AG04450 (cell line): ENCODE data around the gene CRYBA2. TPM values are rescaled to one million over a fixed set of nuclear protein-coding genes. Genes with fewer than 3 reads are reported as not detected.

Source experiments
- CTCF ChIA-PET: fragments of 300-600, 350-600 bp; formaldehyde crosslinking; extraction: SDS; loops from one replicate; lab custom pipeline; 2022; ENCODE audit warnings: antibody characterized with exemption, inconsistent platforms; lab: Charles Lee
- POLR2A ChIA-PET: fragments of 350-600 bp; formaldehyde crosslinking; extraction: SDS; loops from one replicate; lab custom pipeline; 2021; ENCODE audit warnings: antibody characterized with exemption, inconsistent platforms; lab: Yijun Ruan, JAX
- DNase-seq: peaks from one replicate; pipeline ENCODE4 v3.0.0-alpha.2; 2011; ENCODE audit warnings: low read depth, low spot score
- H3K27ac ChIP-seq: one replicate; pipeline ENCODE4 v1.5.1; 2012; ENCODE audit warnings: low read depth, low read length, control low read depth
- H3K27me3 ChIP-seq: one replicate; pipeline ENCODE4 v1.6.0; 2012; ENCODE audit warnings: low read length; ENCODE audit not compliant: control insufficient read depth, insufficient read depth
- H3K4me3 ChIP-seq: 2 replicates; pipeline ENCODE4 v1.5.1; 2011; ENCODE audit warnings: mild to moderate bottlenecking, low read depth, low read length, control low read depth
- H3K9me3 ChIP-seq: 2 replicates; pipeline ENCODE4 v1.5.1; 2012; ENCODE audit warnings: low read length; ENCODE audit not compliant: control insufficient read depth, insufficient read depth
- CTCF ChIP-seq: IDR thresholded peaks from 2 replicates; pipeline ENCODE4 v1.5.1; 2011; ENCODE audit warnings: low read depth, low read length, control low read depth, inconsistent platforms
- polyA plus RNA-seq: library from polyadenylated mRNA; depleted of rRNA; stranded (reverse); fragments of >200 nt; gene quantifications from 2 replicates; pipeline ENCODE4 v1.2.3, GENCODE V29; 2011

The CRYBA2 gene
- polyA plus RNA-seq, 1 experiment, result 0.19 TPM

DNA sequence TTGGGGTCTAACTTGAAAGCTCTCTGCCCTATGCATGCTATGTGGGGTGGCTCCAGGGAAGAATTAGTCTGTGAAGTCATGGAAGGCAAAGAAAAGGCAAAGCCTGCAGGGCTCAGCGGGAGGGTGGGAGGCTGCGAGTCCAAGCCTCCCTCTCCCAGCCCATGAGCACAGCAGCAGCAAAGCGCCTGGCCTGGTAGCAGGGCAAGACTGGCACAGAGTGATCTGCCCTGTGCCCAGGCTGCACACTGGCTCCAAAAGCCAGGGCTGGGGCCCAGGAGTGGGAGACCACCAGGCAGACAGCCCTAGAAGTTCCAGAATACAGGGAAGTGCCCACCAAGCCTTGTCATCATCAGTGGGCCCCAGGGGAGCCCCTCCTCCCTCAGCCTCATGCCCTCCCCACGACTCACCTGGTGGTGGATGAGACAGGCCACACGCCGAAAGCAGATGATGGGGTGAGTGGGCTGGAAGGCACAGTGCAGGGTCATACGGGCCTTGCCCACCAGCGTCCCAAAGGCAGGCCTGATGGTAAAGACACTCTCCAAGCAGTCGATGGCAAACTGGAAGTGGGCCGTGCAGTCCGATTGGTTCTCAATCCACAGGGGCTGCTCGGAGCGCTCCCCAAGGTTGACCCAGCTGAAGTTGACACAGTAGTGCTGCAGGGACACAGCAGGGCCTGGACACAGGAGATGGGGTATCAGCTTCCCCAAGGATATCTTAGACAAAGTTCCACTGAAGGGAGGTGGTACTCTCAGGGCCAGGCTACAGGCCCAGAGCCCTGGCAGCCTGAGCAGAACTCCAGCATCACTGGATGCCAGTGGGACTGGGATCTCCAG, 36.0 kb upstream of the CRYBA2 start:
- Histone ChIP-seq H3K27me3 (peaks cover 37% of the 10 kb centered on the region), H3K27ac (no peak overlapping the region), H3K9me3 (no peaks in the 10 kb centered on the region; the same call in 1 of the 2 replicates), H3K4me3 (no peak overlapping the region)
- DNase-seq, result no peak
- TF ChIP-seq CTCF, result no peak
- POLR2A ChIA-PET, result interaction anchor here (1.2 kb wide), 1 partner anchor 125 kb away, joined by 3 read pairs; no protein-coding TSS in a partner anchor
- CTCF ChIA-PET, result interaction anchor here (0.6 to 8.7 kb wide), 44 partner anchors 9 to 324 kb away, joined by 3 to 250 read pairs (median 5); partner anchors contain the start of genes CFAP65 and NHEJ1

GRCh38 chr2:219028141-219028540, 34.9 kb upstream of the CRYBA2 start:
- no peak for TF ChIP-seq CTCF
- Histone ChIP-seq H3K27me3 (peaks cover 47% of the 10 kb centered on the region), H3K9me3 (no peaks in the 10 kb centered on the region; the same call in 1 of the 2 replicates), H3K4me3 (no peak overlapping the region), H3K27ac (no peak overlapping the region)
- CTCF ChIA-PET, result interaction anchor here (0.7 to 8.7 kb wide), 4 partner anchors 30 to 166 kb away, joined by 3 to 250 read pairs (median 14); partner anchors contain the start of gene NHEJ1
- POLR2A ChIA-PET, result no interaction called here
- DNase-seq, result no peak

- ChIA-PET POLR2A (no interaction called here), CTCF (interaction anchor here (0.7 to 8.7 kb wide), 4 partner anchors 31 to 167 kb away, joined by 3 to 250 read pairs (median 4); partner anchors contain the start of gene NHEJ1)
- Histone ChIP-seq H3K27ac (no peak overlapping the region), H3K27me3 (peaks cover 48% of the 10 kb centered on the region), H3K4me3 (no peak overlapping the region), H3K9me3 (no peaks in the 10 kb centered on the region; the same call in 1 of the 2 replicates)
- no peak for TF ChIP-seq CTCF
- no peak for DNase-seq
These were observed 34.4 kb upstream of the CRYBA2 start for GRCh38 chr2:219027511-219028055.

- Histone ChIP-seq H3K27ac (no peak overlapping the region), H3K9me3 (no peaks in the 10 kb centered on the region; the same call in 1 of the 2 replicates), H3K4me3 (no peak overlapping the region), H3K27me3 (peaks cover 44% of the 10 kb centered on the region)
- no peak for TF ChIP-seq CTCF
- no peak for DNase-seq
- CTCF ChIA-PET, result interaction anchor here (1.3 to 8.7 kb wide), 3 partner anchors 31 to 127 kb away, joined by 3 to 250 read pairs (median 5); partner anchors contain the start of gene NHEJ1
- POLR2A ChIA-PET, result no interaction called here
These were observed 33.7 kb upstream of the CRYBA2 start for GRCh38 chr2:219026946-219027345.
